Gastroesophageal sphincter (tissue), 4 donors: ENCODE measurements around the gene KNL1. TPM values are rescaled to one million over a fixed set of nuclear protein-coding genes. Genes with fewer than 3 reads are reported as not detected.

ENCODE experiments used
- ATAC-seq: fragments of 150-250 bp; one replicate; pipeline ENCODE4 v1.9.1; 2016; ENCODE audit warnings: mild to moderate bottlenecking, moderate library complexity
- H3K27ac ChIP-seq, 4 donors: fragments of 200-600 bp; sonication (generic) in 3 of 4; 1 replicate in 3 of 4; 2 replicates in 1 of 4; pipeline ENCODE4 v1.5.1; 2016 to 2019
- H3K27me3 ChIP-seq: fragments of 200-600 bp; sonication (generic); one replicate; pipeline ENCODE4 v1.5.1; 2019
- H3K36me3 ChIP-seq, 2 donors: fragments of 200-600 bp; sonication (generic); one replicate each; pipeline ENCODE4 v1.5.1; 2019; ENCODE audit warnings: control low read depth in 1 of 2
- H3K4me1 ChIP-seq, 3 donors: fragments of 200-600 bp; sonication (generic); 1 replicate in 2 of 3; 2 replicates in 1 of 3; pipeline ENCODE4 v1.5.1; 2016 to 2019; ENCODE audit warnings: control low read depth in 2 of 3
- H3K4me3 ChIP-seq, 2 donors: fragments of 200-600 bp; sonication (generic); one replicate each; pipeline ENCODE4 v1.5.1; 2019; ENCODE audit warnings: mild to moderate bottlenecking in 1 of 2, moderate library complexity in 1 of 2
- H3K9me3 ChIP-seq, 3 donors: fragments of 200-600 bp; sonication (generic); one replicate each; pipeline ENCODE4 v1.5.1; 2017 to 2019; ENCODE audit warnings: control low read depth in 2 of 3
- EP300 ChIP-seq: sonication (generic); formaldehyde crosslinking; IDR thresholded peaks from one replicate; pipeline ENCODE4 v1.6.1; 2017; ENCODE audit warnings: antibody characterized with exemption, mild to moderate bottlenecking
- POLR2A ChIP-seq, 2 donors: fragments of 450-650 bp; IDR thresholded peaks; one replicate each; pipeline ENCODE4 v1.6.1; 2017; ENCODE audit warnings: antibody characterized with exemption in 2 of 2, mild to moderate bottlenecking in 2 of 2, moderate library complexity in 1 of 2
- POLR2AphosphoS5 ChIP-seq: sonication (generic); formaldehyde crosslinking; IDR thresholded peaks from one replicate; pipeline ENCODE4 v1.6.1; 2017; ENCODE audit warnings: antibody characterized with exemption
- WGBS, 2 donors: methylation state at CpG; one replicate each; pipeline ENCODE4 v1.1.5; 2018; ENCODE audit warnings: low coverage in 1 of 2; 5-methylcytosine and 5-hydroxymethylcytosine counted together
- total RNA-seq, 4 donors: library from RNA; depleted of rRNA; stranded (reverse); fragments of >200 nt; gene quantifications; one replicate each; pipeline ENCODE4 v1.1.0, GENCODE V29; 2016
- TF ChIP-seq, protein P1 (sequence below), 4 experiments: fragments of 200-600 bp in 2 of 4; fragments of 450-650 bp in 2 of 4; sonication (generic) in 1 of 4; IDR thresholded peaks; one replicate each; pipeline ENCODE4 v1.5.1; 2017 to 2019; ENCODE audit warnings: antibody characterized with exemption in 4 of 4, mild to moderate bottlenecking in 2 of 4, moderate library complexity in 2 of 4

Gene KNL1
- total RNA-seq, 4 donors from 2014 or later = 0.23 to 0.89 (median 0.57) TPM

DNA sequence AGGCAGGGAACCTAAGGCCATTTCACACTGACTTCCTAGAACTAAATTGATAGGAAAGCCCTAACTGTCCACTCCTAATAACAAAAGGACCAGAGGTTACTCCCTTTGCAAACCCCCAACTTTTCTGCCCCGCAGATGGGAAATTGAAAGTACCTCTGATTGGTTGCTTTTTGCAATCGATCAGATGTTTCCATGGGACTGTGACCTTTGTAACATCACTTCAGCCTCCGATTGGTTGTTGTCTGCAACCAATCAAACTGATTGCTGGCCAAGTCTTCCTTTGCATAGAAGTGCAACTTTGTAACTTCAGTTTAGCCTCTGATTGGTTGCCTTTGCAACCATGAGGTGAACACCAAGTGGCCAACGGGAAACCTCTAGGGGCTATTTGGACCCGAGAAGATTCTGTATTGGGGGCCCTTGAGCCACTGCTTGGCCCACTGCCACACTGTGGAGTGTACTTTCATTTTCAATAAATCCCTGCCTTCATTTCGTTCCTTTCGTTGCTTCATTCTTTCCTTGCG, 11.3 kb upstream of the KNL1 start:
- Histone ChIP-seq H3K27me3 (no peaks in the 10 kb centered on the region), H3K4me3 (peak overlapping the region in 1 of 2 donors; percentile 44), H3K36me3 (no peaks in the 10 kb centered on the region), H3K27ac (no peak overlapping the region), H3K9me3 (no peaks in the 10 kb centered on the region), H3K4me1 (no peaks in the 10 kb centered on the region)
- ATAC-seq = peak; percentile 34
- 66 to 89% methylated on average over 3 to 8 of the region's 8 CpGs for WGBS, 2 donors
- no peak for TF ChIP-seq POLR2AphosphoS5
- TF ChIP-seq EP300 = no peak
- TF ChIP-seq, protein P1, sequence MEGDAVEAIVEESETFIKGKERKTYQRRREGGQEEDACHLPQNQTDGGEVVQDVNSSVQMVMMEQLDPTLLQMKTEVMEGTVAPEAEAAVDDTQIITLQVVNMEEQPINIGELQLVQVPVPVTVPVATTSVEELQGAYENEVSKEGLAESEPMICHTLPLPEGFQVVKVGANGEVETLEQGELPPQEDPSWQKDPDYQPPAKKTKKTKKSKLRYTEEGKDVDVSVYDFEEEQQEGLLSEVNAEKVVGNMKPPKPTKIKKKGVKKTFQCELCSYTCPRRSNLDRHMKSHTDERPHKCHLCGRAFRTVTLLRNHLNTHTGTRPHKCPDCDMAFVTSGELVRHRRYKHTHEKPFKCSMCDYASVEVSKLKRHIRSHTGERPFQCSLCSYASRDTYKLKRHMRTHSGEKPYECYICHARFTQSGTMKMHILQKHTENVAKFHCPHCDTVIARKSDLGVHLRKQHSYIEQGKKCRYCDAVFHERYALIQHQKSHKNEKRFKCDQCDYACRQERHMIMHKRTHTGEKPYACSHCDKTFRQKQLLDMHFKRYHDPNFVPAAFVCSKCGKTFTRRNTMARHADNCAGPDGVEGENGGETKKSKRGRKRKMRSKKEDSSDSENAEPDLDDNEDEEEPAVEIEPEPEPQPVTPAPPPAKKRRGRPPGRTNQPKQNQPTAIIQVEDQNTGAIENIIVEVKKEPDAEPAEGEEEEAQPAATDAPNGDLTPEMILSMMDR (IDR thresholded peaks at IDR 0.05) = no peak
- no peak for TF ChIP-seq POLR2A (IDR thresholded peaks at IDR 0.05)

DNA sequence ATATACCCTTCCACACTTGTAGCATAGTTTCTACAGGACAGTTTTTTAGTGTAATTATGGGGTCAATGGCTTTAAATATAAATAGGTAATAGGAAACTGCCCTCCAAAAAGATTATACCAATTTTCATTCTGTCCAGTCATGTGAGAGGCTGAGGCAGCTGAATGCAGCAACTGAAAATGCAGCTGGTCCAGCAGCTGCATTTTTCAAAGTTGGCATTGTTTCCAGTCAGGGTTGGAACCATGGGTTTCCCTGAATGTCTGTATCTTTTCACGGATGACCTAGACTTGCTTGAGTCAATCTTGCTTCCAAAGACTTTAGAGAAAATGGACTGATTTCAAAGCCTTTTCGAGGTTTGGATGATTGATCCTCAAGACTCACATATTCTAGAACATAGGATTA, 9.9 kb upstream of the KNL1 start:
- H3K27me3 ChIP-seq = no peaks in the 10 kb centered on the region
- no peaks in the 10 kb centered on the region for H3K36me3 ChIP-seq
- no peak overlapping the region for H3K4me3 ChIP-seq
- no peaks in the 10 kb centered on the region for H3K9me3 ChIP-seq
- H3K27ac ChIP-seq = no peak overlapping the region
- WGBS, 2 donors = 25 to 42% methylated on average over 2 of the region's 2 CpGs
- no peak for ATAC-seq
- H3K4me1 ChIP-seq = no peaks in the 10 kb centered on the region
- TF ChIP-seq, protein P1 (IDR thresholded peaks at IDR 0.05) = no peak
- TF ChIP-seq POLR2A (IDR thresholded peaks at IDR 0.05) (no peak), EP300 (no peak), POLR2AphosphoS5 (no peak)

DNA sequence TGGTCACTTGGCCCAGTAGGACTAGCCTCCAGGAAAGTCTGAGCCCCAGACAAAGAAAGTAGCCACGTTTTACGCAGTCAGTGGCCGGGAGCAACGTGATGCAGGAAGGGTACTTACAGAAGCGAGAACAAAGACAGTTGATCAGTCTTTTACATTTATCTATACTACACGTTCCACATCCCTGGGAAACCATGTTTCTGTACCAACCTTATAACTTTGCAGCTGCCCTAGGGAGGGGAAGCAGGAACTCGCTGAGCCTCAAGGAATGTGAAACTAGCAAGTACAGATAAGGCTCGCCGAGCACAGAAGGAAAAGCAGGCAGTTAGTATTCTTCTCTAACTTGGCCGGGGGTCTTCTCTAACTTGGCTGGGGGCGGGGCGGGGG, 3.4 kb upstream of the KNL1 start:
- ATAC-seq = no peak
- H3K36me3 ChIP-seq = no peaks in the 10 kb centered on the region
- WGBS, 2 donors = 27 to 51% methylated on average over 5 to 10 of the region's 12 CpGs
- H3K27ac ChIP-seq = no peak overlapping the region
- H3K9me3 ChIP-seq = no peaks in the 10 kb centered on the region
- peaks cover 0 to 24% (median 6%) of the 10 kb centered on the region in 3 donors for H3K4me1 ChIP-seq
- TF ChIP-seq, protein P1 (IDR thresholded peaks at IDR 0.05) = no peak
- TF ChIP-seq POLR2AphosphoS5 (no peak), POLR2A (IDR thresholded peaks at IDR 0.05) (no peak), EP300 (no peak)
- H3K4me3 ChIP-seq = no peak overlapping the region
- H3K27me3 ChIP-seq = peaks cover 14% of the 10 kb centered on the region

DNA sequence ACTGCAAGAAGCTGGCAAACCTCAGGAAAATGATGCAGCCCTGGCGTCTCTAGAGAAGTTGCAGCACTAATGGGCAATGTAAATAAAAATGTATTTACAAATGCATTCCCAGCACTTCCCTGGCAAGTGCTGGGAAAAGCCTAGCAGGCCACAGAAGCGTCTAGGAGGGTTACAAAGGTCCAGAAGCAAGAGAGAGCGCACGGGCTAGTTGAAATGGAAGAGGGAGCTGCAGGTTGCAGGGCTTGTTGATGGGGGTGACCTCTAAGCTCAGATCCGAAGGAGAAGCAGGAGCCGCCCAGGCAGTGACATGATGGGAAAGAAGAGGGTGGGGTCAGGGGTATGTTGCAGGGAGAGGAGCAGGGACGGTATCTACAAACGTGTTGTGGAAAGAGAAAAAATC, 2.7 kb upstream of the KNL1 start:
- Histone ChIP-seq H3K36me3 (no peaks in the 10 kb centered on the region), H3K4me1 (peaks cover 0 to 24% (median 6%) of the 10 kb centered on the region in 3 donors), H3K27me3 (peaks cover 21% of the 10 kb centered on the region), H3K9me3 (no peaks in the 10 kb centered on the region), H3K27ac (no peak overlapping the region), H3K4me3 (no peak overlapping the region)
- ATAC-seq = no peak
- 57 to 61% methylated on average over 6 to 7 of the region's 8 CpGs for WGBS, 2 donors
- no peak for TF ChIP-seq EP300
- TF ChIP-seq, protein P1 (IDR thresholded peaks at IDR 0.05) = no peak
- no peak for TF ChIP-seq POLR2A (IDR thresholded peaks at IDR 0.05)
- no peak for TF ChIP-seq POLR2AphosphoS5

DNA sequence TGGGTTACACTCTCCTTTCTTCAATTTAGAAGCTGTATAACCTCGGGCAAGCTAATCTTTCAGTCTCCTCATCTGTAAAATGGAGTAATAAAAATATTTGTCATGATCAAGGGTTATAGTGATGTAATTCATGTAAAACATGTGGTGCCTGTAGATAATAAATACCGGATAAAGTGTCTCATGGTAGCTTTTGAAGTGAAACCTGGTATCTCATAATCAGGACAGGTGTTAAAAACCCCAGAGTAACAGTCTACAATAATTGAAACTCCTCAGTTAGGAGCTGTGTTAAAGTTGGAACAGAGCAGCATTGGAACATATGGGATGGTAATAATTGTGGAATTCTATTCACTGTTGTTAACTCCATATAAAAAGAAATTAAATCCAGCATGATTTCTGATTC, 884 bp upstream of the KNL1 start:
- ATAC-seq = no peak
- TF ChIP-seq POLR2AphosphoS5 (no peak), EP300 (no peak)
- TF ChIP-seq, protein P1 (IDR thresholded peaks at IDR 0.05) = no peak
- H3K4me1 ChIP-seq = peaks cover 0 to 24% (median 6%) of the 10 kb centered on the region in 3 donors
- H3K27ac ChIP-seq = no peak overlapping the region
- no peaks in the 10 kb centered on the region for H3K9me3 ChIP-seq
- peaks cover 28% of the 10 kb centered on the region for H3K27me3 ChIP-seq
- WGBS, 2 donors = 72 to 75% methylated on average over 2 of the region's 2 CpGs
- no peak overlapping the region for H3K4me3 ChIP-seq
- no peaks in the 10 kb centered on the region for H3K36me3 ChIP-seq
